Gastrocnemius medialis (tissue), 4 donors: Measurements from ENCODE around the gene SMIM38.

Experiments used
- CTCF ChIP-seq, 5 experiments: fragments of 450-650 bp in 3 of 5; fragments of 200-600 bp in 2 of 5; sonication (generic) in 2 of 5; IDR thresholded peaks in 4 of 5; conservative IDR thresholded peaks in 1 of 5; 1 replicate in 4 of 5; 2 replicates in 1 of 5; pipeline ENCODE4 v1.5.1; 2016 to 2019; ENCODE audit warnings: antibody characterized with exemption in 5 of 5, mild to moderate bottlenecking in 3 of 5, moderate library complexity in 3 of 5
- POLR2A ChIP-seq, 2 donors: fragments of 450-650 bp; IDR thresholded peaks; one replicate each; pipeline ENCODE4 v1.6.1; 2017; ENCODE audit warnings: antibody characterized with exemption in 2 of 2, mild to moderate bottlenecking in 2 of 2, moderate library complexity in 2 of 2

- TF ChIP-seq CTCF (IDR thresholded peaks at IDR 0.05 in 4 of 5, conservative IDR thresholded peaks at IDR 0.05 in 1 of 5) (no peak), POLR2A (IDR thresholded peaks at IDR 0.05) (no peak)
These were observed 26.1 kb upstream of the SMIM38 start for GRCh38 chr11:69129647-69130046.
